A673 (cell line): ENCODE data around the gene MAT2B. TPM values are rescaled to one million over a fixed set of nuclear protein-coding genes. Genes with fewer than 3 reads are reported as not detected.
A peak's percentile ranks its signal among the peaks of the same experiment; 100 is the strongest.

Experiments
- BruUV-seq: library from RNA; stranded (reverse); fragments of 400-500 nt; replicated peaks from 2 replicates; lab custom pipeline; 2021; lab: Mats Ljungman, UMichigan
- CTCF ChIA-PET: fragments of 300-600 bp; sonication (Branson Sonifier 250); formaldehyde crosslinking; loops from one replicate; lab custom pipeline; 2022; ENCODE audit warnings: antibody characterized with exemption; lab: Charles Lee
- POLR2A ChIA-PET: fragments of 300-600 bp; sonication (Branson Sonifier 250); formaldehyde crosslinking; loops from one replicate; lab custom pipeline; 2022; ENCODE audit warnings: antibody characterized with exemption; ENCODE audit not compliant: low non-redundant PET; lab: Charles Lee
- DNase-seq: peaks from one replicate; pipeline ENCODE4 v3.0.0-alpha.2; 2015; ENCODE audit warnings: low spot score
- H3K27ac ChIP-seq: fragments of 200-600 bp; sonication (generic); 2 replicates; pipeline ENCODE4 v1.5.1; 2016; ENCODE audit warnings: mixed run types, low read depth, mild to moderate bottlenecking, mixed read lengths, antibody characterized with exemption, low read length; ENCODE audit not compliant: poor library complexity, severe bottlenecking
- H3K27me3 ChIP-seq: fragments of 200-600 bp; sonication (generic); replicated peaks from 2 replicates; pipeline ENCODE4 v1.6.1; 2017; ENCODE audit warnings: mixed run types, low read depth, mild to moderate bottlenecking, mixed read lengths, antibody characterized with exemption, low read length; ENCODE audit not compliant: insufficient read depth, poor library complexity
- H3K36me3 ChIP-seq: fragments of 200-600 bp; sonication (generic); 2 replicates; pipeline ENCODE4 v1.6.1; 2016; ENCODE audit warnings: mixed run types, mild to moderate bottlenecking, mixed read lengths, antibody characterized with exemption, low read length; ENCODE audit not compliant: insufficient read depth, poor library complexity, severe bottlenecking
- H3K4me1 ChIP-seq: fragments of 200-600 bp; sonication (generic); 2 replicates; pipeline ENCODE4 v1.6.1; 2017; ENCODE audit warnings: mixed run types, mild to moderate bottlenecking, mixed read lengths, antibody characterized with exemption, low read length; ENCODE audit not compliant: insufficient read depth, poor library complexity, severe bottlenecking
- H3K4me3 ChIP-seq: fragments of 200-600 bp; sonication (generic); 2 replicates; pipeline ENCODE4 v1.5.1; 2016; ENCODE audit warnings: low read depth, mixed run types, mild to moderate bottlenecking, mixed read lengths, low read length; ENCODE audit not compliant: poor library complexity, severe bottlenecking
- H3K9me3 ChIP-seq: fragments of 200-600 bp; sonication (generic); 2 replicates; pipeline ENCODE4 v1.6.1; 2016; ENCODE audit warnings: mixed run types, low read depth, mild to moderate bottlenecking, mixed read lengths, antibody characterized with exemption, low read length; ENCODE audit not compliant: poor library complexity, severe bottlenecking
- EZH2 ChIP-seq: fragments of 200-600 bp; sonication (generic); IDR thresholded peaks from 2 replicates; pipeline ENCODE4 v1.6.1; 2017; ENCODE audit warnings: borderline replicate concordance, low read depth, mild to moderate bottlenecking, mixed read lengths, antibody characterized with exemption, low read length; ENCODE audit not compliant: poor library complexity, severe bottlenecking
- intact Hi-C: fragments of 100-400 bp; cut with micrococcal nuclease; formaldehyde crosslinking; loops from one replicate; pipeline ENCODE4 v1.10.0; 2022; ENCODE audit not compliant: unreplicated experiment
- total RNA-seq: library from RNA; stranded (reverse); gene quantifications from 2 replicates; pipeline ENCODE4 v1.2.3, GENCODE V29; 2021
- TF ChIP-seq, protein P1 (sequence below): fragments of 300-800, 200-600 bp; sonication (generic); conservative IDR thresholded peaks from 2 replicates; pipeline ENCODE4 v1.5.1; 2017; ENCODE audit warnings: low read depth, mild to moderate bottlenecking, antibody characterized with exemption, low read length, moderate library complexity, mixed read lengths

Gene MAT2B
- total RNA-seq, 1 experiment from 2014 or later, result 49.9 TPM

DNA sequence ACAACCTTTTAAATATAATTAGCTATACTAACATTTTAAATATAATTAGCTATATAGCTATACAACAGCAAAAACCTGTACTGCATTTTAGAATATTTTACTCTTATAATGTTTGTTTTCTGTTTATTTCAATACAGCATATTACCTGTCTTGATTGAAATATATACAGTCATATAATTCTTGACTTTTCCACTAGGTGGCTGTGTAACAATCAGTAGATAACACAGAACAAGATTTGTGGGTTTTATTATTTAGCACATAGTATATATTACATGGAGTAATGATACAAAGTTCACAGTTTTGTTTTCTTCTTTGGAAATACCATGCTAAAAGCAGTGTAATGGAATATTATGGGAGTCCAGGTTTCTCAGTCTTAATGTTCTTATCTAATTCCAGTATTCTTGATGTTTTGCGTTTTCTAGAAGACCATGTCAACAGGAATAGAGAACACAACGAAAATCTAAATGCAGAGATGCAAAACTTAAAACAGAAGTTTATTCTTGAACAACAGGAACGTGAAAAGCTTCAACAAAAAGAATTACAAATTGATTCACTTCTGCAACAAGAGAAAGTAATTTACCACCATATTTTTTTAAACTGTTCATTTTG, 31.7 kb upstream of the MAT2B start:
- H3K27me3 ChIP-seq, result no peaks in the 10 kb centered on the region
- no peaks in the 10 kb centered on the region for H3K4me1 ChIP-seq
- TF ChIP-seq, protein P1, sequence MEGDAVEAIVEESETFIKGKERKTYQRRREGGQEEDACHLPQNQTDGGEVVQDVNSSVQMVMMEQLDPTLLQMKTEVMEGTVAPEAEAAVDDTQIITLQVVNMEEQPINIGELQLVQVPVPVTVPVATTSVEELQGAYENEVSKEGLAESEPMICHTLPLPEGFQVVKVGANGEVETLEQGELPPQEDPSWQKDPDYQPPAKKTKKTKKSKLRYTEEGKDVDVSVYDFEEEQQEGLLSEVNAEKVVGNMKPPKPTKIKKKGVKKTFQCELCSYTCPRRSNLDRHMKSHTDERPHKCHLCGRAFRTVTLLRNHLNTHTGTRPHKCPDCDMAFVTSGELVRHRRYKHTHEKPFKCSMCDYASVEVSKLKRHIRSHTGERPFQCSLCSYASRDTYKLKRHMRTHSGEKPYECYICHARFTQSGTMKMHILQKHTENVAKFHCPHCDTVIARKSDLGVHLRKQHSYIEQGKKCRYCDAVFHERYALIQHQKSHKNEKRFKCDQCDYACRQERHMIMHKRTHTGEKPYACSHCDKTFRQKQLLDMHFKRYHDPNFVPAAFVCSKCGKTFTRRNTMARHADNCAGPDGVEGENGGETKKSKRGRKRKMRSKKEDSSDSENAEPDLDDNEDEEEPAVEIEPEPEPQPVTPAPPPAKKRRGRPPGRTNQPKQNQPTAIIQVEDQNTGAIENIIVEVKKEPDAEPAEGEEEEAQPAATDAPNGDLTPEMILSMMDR, result peak; percentile 54; the same call in 1 of the 2 replicates
- TF ChIP-seq EZH2, result no peak
- H3K36me3 ChIP-seq, result peaks cover 92% of the 10 kb centered on the region
- BruUV-seq, result no TSS peak
- ChIA-PET CTCF (no interaction called here), POLR2A (no interaction called here)
- no peak for DNase-seq
- no peak overlapping the region for H3K27ac ChIP-seq
- H3K4me3 ChIP-seq, result no peak overlapping the region
- intact Hi-C loops, result no loop called here
- no peaks in the 10 kb centered on the region for H3K9me3 ChIP-seq

DNA sequence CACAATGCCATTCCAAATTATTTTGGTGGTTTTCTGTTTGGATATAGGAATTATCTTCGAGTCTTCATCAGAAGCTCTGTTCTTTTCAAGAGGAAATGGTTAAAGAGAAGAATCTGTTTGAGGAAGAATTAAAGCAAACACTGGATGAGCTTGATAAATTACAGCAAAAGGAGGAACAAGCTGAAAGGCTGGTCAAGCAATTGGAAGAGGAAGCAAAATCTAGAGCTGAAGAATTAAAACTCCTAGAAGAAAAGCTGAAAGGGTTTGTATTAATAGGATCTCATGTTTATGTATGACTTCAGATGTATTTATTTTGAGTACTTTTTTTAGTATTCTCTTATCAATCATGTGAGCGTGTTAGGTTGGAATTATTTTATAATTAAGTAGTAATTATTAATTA, 30.0 kb upstream of the MAT2B start:
- H3K27ac ChIP-seq, result no peak overlapping the region
- TF ChIP-seq, protein P1, result no peak
- no peak for TF ChIP-seq EZH2
- no peaks in the 10 kb centered on the region for H3K9me3 ChIP-seq
- DNase-seq, result no peak
- intact Hi-C loops, result no loop called here
- H3K27me3 ChIP-seq, result no peaks in the 10 kb centered on the region
- H3K4me1 ChIP-seq, result no peaks in the 10 kb centered on the region
- POLR2A ChIA-PET, result no interaction called here
- H3K4me3 ChIP-seq, result no peak overlapping the region
- no TSS peak for BruUV-seq
- H3K36me3 ChIP-seq, result peaks cover 92% of the 10 kb centered on the region
- CTCF ChIA-PET, result no interaction called here

DNA sequence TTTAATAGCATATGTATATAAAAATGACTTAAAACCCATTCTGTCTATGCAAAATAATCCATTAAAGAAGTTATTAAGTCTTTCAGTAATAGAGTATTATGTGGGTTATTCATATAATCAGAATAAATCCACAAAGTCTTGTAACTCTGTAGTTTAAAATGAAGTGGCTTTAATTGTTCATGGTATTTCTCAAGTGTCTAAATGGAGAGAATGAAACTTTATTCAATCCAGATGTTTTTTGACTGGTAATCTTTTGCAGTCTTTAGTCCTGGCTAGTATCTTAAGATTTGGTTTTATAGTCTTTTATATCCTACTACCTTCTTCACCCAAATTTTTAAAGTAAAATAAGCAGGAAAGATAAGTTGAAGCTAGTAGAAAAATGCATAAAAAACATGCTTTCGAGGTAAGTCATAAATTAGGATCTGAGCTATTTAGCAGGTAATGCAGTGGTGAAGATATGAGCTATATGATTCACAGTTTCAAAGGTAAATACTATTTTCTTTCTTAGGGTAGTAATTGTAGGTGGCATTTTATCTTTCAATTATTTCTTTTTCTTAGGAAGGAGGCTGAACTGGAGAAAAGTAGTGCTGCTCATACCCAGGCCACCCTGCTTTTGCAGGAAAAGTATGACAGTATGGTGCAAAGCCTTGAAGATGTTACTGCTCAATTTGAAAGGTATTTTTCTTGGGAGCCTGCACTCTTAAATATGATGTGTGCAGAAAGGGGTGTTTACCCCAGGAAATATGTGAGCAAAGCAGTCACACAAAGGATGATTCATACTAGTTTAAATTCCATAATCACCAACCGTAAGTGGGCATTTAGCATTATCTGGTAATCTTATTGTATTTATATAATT, 27.1 kb upstream of the MAT2B start:
- peaks cover 72% of the 10 kb centered on the region for H3K36me3 ChIP-seq

More for the DNA sequence above, 27.1 kb upstream of the MAT2B start:
- ChIA-PET POLR2A (no interaction called here), CTCF (no interaction called here)
- Histone ChIP-seq H3K4me3 (no peak overlapping the region), H3K4me1 (no peaks in the 10 kb centered on the region), H3K9me3 (no peaks in the 10 kb centered on the region), H3K27me3 (no peaks in the 10 kb centered on the region), H3K27ac (no peak overlapping the region)
- intact Hi-C loops, result no loop called here
- DNase-seq, result no peak
- no TSS peak for BruUV-seq
- TF ChIP-seq EZH2, result no peak
- TF ChIP-seq, protein P1, result no peak
